GM18517 (cell line): Measurements from ENCODE around the gene CACNA2D3.
"Not testable (repeated sequence)": the region's sequence is repeated elsewhere in the genome, so short reads cannot be mapped to it uniquely, and the experiment has no call there.

Source experiments
- ATAC-seq: cut with Tn5 transposase; IDR thresholded peaks from one replicate; pipeline ENCODE4 v1.9.1; 2021; ENCODE audit warnings: mild to moderate bottlenecking, moderate library complexity; ENCODE audit not compliant: unreplicated experiment

CACNA2D3 gene

DNA sequence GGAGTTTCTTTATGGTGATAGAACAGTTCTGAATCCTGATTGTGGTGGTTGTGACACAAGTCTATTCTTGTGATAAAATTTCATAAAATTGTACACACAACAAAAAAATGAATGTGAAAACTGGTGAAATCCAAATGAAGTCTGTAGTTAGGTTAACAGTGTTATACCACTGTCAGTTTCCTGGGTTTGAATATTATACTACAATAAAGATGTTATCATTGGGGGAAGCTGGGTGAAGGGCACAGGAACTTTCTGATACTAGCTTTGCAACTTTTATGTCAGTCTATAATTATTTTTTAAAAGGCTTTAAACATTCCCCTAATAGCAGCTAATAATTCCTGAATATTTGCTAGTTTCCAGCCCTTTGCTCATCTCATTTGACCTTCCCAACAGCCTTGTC is 485.7 kb downstream of the CACNA2D3 start:
- ATAC-seq = no peak

- ATAC-seq = no peak
Observed at GRCh38 chr3:54619053-54619452, 496.7 kb downstream of the CACNA2D3 start.

DNA sequence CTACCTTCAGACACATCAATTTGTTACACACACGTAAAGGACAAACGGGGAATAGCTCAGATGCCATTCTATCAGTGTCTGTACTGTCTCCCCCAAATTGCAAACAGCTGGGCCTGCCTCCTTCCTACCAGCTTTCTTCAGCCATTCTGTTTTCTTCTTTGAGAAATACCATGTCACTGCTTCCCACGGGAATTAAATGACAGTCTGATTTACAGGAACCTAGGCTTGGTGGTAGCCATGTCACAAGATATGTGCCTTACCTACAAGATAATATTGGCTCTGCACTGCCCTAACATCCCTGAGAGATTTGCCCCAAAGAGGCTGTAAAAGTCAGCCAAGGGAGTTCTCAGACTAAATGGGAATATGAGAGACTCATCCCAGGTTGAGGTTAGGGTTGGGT is 497.2 kb downstream of the CACNA2D3 start:
- ATAC-seq = no peak

- no peak for ATAC-seq
Observed at GRCh38 chr3:54621184-54621583, 498.8 kb downstream of the CACNA2D3 start.

GRCh38 chr3:54622678-54623077 is 500.3 kb downstream of the CACNA2D3 start:
- ATAC-seq = no peak

- ATAC-seq = no peak
Observed at GRCh38 chr3:54625805-54626787, 503.7 kb downstream of the CACNA2D3 start.

- ATAC-seq = no peak
Observed at GRCh38 chr3:54628888-54629441, 506.6 kb downstream of the CACNA2D3 start.

DNA sequence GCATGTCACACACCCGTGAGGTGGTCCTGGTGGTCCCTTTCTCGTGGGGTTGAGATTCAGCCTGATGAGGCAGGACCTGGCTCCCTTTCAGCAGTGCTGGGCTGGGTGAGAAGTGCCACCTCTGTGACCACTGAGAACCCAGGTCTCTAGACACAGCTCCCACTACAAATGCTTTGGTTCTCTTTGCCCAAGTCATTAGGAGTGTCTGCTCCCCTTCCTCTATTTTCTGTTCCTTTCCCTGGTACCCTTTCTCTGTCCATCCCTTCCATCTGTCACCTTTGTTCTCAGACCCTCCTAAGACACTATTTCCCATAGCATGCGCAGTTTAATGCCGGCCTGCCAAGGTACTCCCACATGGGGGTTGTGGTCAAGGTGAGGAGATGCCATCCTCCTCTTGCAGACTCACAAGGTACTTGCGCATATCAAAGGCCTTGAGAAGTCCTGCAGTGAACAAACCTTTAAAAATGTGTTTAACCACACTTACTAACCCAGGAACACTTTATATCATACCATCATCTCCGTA is 507.8 kb downstream of the CACNA2D3 start:
- ATAC-seq = no peak

GRCh38 chr3:54631001-54631400 is 508.6 kb downstream of the CACNA2D3 start:
- ATAC-seq = not testable (repeated sequence)

- ATAC-seq = no peak
Observed at GRCh38 chr3:54631516-54632325, 509.4 kb downstream of the CACNA2D3 start.

- ATAC-seq = no peak
Observed at GRCh38 chr3:54632326-54632665, 509.9 kb downstream of the CACNA2D3 start.

DNA sequence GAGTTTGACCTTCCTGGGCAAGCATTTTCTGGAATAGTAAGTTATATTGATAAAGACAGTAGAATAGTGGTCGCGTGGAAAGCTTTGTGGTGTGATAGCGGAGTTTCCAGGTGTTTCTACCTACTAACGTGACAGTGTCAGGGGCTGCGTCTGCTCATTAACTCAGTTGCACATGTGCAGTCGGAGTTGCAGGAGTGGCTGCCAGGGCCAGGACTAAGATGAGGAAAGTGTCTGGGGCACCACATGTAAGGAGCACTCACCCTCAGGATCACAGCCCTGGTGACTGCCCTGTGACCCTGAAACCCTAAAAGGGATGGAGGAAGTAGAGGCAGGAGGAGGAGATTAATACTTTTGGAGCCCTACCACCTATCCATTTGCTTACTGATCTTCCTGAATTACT is 510.5 kb downstream of the CACNA2D3 start:
- ATAC-seq = no peak

GRCh38 chr3:54633444-54634121 is 511.2 kb downstream of the CACNA2D3 start:
- ATAC-seq = no peak

GRCh38 chr3:54634122-54634469 is 511.7 kb downstream of the CACNA2D3 start:
- no peak for ATAC-seq

DNA sequence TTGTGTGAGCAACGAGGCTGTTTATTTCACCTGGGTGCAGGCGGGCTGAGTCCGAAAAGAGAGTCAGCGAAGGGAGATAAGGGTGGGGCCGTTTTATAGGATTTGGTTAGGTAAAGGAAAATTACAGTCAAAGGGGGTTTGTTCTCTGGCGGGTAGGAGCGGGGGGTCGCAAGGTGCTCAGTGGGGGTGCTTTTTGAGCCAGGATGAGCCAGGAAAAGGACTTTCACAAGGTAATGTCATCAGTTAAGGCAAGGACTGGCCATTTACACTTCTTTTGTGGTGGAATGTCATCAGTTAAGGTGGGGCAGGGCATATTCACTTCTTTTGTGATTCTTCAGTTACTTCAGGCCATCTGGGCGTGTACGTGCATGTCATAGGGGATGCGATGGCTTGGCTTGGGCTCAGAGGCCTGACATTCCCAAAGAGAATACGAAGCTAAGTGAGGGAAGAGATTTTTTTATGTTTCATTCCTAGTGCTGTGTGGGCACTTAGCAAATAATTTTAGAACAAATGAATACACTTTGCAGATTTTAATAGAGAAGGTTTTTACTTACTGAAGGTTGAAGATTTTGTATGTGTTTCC is 517.5 kb downstream of the CACNA2D3 start:
- ATAC-seq = not testable (repeated sequence)

- no peak for ATAC-seq
Observed at GRCh38 chr3:54641226-54642014, 519.1 kb downstream of the CACNA2D3 start.

DNA sequence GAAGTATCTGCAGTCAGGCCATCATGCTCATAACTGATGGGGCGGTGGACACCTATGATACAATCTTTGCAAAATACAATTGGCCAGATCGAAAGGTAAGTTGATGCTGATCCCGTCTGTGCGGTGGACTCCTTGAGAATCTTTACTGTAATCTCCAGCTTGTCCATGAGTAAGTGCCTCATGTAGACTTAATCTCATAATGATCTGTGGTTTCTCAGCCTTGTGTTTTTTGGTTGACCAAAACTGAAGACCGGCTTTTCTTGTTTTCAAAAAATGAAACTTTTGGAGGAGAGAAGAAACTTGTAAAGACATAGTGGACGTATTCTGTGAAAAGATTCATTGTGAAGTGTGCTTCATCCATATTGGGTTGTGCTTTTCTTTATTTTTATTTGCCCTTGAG is 519.8 kb downstream of the CACNA2D3 start:
- ATAC-seq = no peak

DNA sequence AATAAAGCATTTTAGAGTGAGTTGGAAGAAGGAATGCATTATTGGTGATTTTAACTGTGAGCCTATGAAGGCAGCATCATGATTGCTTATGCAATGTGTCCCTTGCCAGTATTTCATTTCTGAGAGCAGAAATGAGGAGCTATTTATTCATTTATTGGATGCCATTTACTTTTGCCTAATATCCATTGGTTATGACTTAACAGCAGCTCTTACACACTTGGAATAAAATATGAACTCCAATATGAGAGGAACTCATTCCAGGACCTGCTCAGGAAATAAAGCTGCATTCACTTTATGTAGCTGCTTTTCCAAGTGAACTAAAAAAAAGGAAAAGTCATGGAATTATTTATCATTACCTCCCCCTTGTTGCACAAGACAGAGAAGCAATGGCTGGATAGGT is 525.4 kb downstream of the CACNA2D3 start:
- no peak for ATAC-seq

GRCh38 chr3:54649551-54649950 is 527.2 kb downstream of the CACNA2D3 start:
- no peak for ATAC-seq
